Mesodermal cell (in vitro differentiated cells): ENCODE data around the gene CLDN20.
A peak's percentile ranks its signal among the peaks of the same experiment; 100 is the strongest.

Experiments
- H3K27ac ChIP-seq: 2 replicates; pipeline ENCODE4 v1.7.0; 2013; ENCODE audit warnings: mild to moderate bottlenecking, low read depth, low read length, moderate library complexity; ENCODE audit not compliant: severe bottlenecking
- H3K36me3 ChIP-seq: 2 replicates; pipeline ENCODE4 v1.7.1; 2013; ENCODE audit warnings: mild to moderate bottlenecking, low read length, moderate library complexity; ENCODE audit not compliant: control insufficient read depth, insufficient read depth
- H3K4me1 ChIP-seq: one replicate; pipeline ENCODE4 v1.7.1; 2013; ENCODE audit warnings: mild to moderate bottlenecking, low read length; ENCODE audit not compliant: insufficient read depth, control insufficient read depth, poor library complexity, severe bottlenecking
- H3K4me3 ChIP-seq: 2 replicates; pipeline ENCODE4 v1.7.0; 2013; ENCODE audit warnings: low read length, control low read depth, mild to moderate bottlenecking; ENCODE audit not compliant: insufficient read depth, poor library complexity, severe bottlenecking; ENCODE audit errors: extremely low read depth
- H3K9me3 ChIP-seq: 2 replicates; pipeline ENCODE4 v1.7.1; 2013; ENCODE audit warnings: mild to moderate bottlenecking, low read length, moderate library complexity; ENCODE audit not compliant: control insufficient read depth
- WGBS, 2 experiments: methylation state at CpG; one replicate each; pipeline ENCODE4 v1.1.5; 2013; ENCODE audit warnings: missing lambda C conversion rate in 2 of 2; ENCODE audit not compliant: insufficient coverage in 2 of 2; 5-methylcytosine and 5-hydroxymethylcytosine counted together

Gene CLDN20

GRCh38 chr6:155245193-155245592, 18.6 kb upstream of the CLDN20 start:
- peaks cover 50% of the 10 kb centered on the region for H3K36me3 ChIP-seq
- WGBS, 2 experiments = 93 to 96% methylated on average over 7 of the region's 7 CpGs
- H3K4me1 ChIP-seq = peaks cover 6% of the 10 kb centered on the region
- H3K27ac ChIP-seq = no peak overlapping the region
- no peak overlapping the region for H3K4me3 ChIP-seq
- H3K9me3 ChIP-seq = no peaks in the 10 kb centered on the region

- peaks cover 6% of the 10 kb centered on the region for H3K4me1 ChIP-seq
- H3K36me3 ChIP-seq = peaks cover 50% of the 10 kb centered on the region
- H3K4me3 ChIP-seq = no peak overlapping the region
- WGBS, 2 experiments = 96% methylated on average over 3 of the region's 3 CpGs
- no peaks in the 10 kb centered on the region for H3K9me3 ChIP-seq
- H3K27ac ChIP-seq = no peak overlapping the region
Observed at GRCh38 chr6:155245831-155246230, 18.0 kb upstream of the CLDN20 start.

- 80 to 100% methylated on average over 1 to 2 of the region's 2 CpGs for WGBS, 2 experiments
Observed at GRCh38 chr6:155246825-155247224, 17.0 kb upstream of the CLDN20 start.

GRCh38 chr6:155247618-155248007, 16.2 kb upstream of the CLDN20 start:
- peaks cover 63% of the 10 kb centered on the region for H3K36me3 ChIP-seq

More at GRCh38 chr6:155246825-155247224, 17.0 kb upstream of the CLDN20 start:
- Histone ChIP-seq H3K36me3 (peaks cover 55% of the 10 kb centered on the region), H3K27ac (no peak overlapping the region), H3K4me1 (peaks cover 6% of the 10 kb centered on the region), H3K4me3 (no peak overlapping the region), H3K9me3 (no peaks in the 10 kb centered on the region)

GRCh38 chr6:155248008-155249001, 15.5 kb upstream of the CLDN20 start:
- Histone ChIP-seq H3K27ac (peak overlapping the region; percentile 51), H3K9me3 (no peaks in the 10 kb centered on the region), H3K4me3 (no peak overlapping the region), H3K36me3 (peaks cover 65% of the 10 kb centered on the region), H3K4me1 (peaks cover 8% of the 10 kb centered on the region)
- WGBS, 2 experiments = 89 to 93% methylated on average over 20 to 28 of the region's 30 CpGs

More at GRCh38 chr6:155247618-155248007, 16.2 kb upstream of the CLDN20 start:
- WGBS, 2 experiments = 69 to 88% methylated on average over 2 to 5 of the region's 5 CpGs
- Histone ChIP-seq H3K27ac (peak overlapping the region; percentile 51), H3K9me3 (no peaks in the 10 kb centered on the region), H3K4me1 (peaks cover 6% of the 10 kb centered on the region), H3K4me3 (no peak overlapping the region)

- no peak overlapping the region for H3K4me3 ChIP-seq
- no peaks in the 10 kb centered on the region for H3K9me3 ChIP-seq
- WGBS, 2 experiments = 94 to 98% methylated on average over 8 to 9 of the region's 10 CpGs
- H3K36me3 ChIP-seq = peaks cover 78% of the 10 kb centered on the region
- H3K4me1 ChIP-seq = peaks cover 17% of the 10 kb centered on the region
- no peak overlapping the region for H3K27ac ChIP-seq
Observed at GRCh38 chr6:155250701-155251381, 13.0 kb upstream of the CLDN20 start.

- no peak overlapping the region for H3K4me3 ChIP-seq
- WGBS, 2 experiments = 96 to 98% methylated on average over 8 of the region's 8 CpGs
- H3K4me1 ChIP-seq = peaks cover 17% of the 10 kb centered on the region
- H3K36me3 ChIP-seq = peaks cover 77% of the 10 kb centered on the region
- H3K27ac ChIP-seq = no peak overlapping the region
- no peaks in the 10 kb centered on the region for H3K9me3 ChIP-seq
Observed at GRCh38 chr6:155252581-155252980, 11.2 kb upstream of the CLDN20 start.

GRCh38 chr6:155253337-155253736, 10.5 kb upstream of the CLDN20 start:
- 20 to 40% methylated on average over 1 of the region's 1 CpG for WGBS, 2 experiments
- Histone ChIP-seq H3K27ac (peak overlapping the region; percentile 17), H3K4me1 (peaks cover 11% of the 10 kb centered on the region), H3K9me3 (no peaks in the 10 kb centered on the region), H3K4me3 (no peak overlapping the region), H3K36me3 (peaks cover 83% of the 10 kb centered on the region)

- no peak overlapping the region for H3K27ac ChIP-seq
- 96 to 98% methylated on average over 5 to 7 of the region's 10 CpGs for WGBS, 2 experiments
- H3K4me1 ChIP-seq = peaks cover 11% of the 10 kb centered on the region
- peaks cover 89% of the 10 kb centered on the region for H3K36me3 ChIP-seq
- H3K9me3 ChIP-seq = no peaks in the 10 kb centered on the region
- H3K4me3 ChIP-seq = no peak overlapping the region
Observed at GRCh38 chr6:155254139-155254538, 9.7 kb upstream of the CLDN20 start.

- peaks cover 90% of the 10 kb centered on the region for H3K36me3 ChIP-seq
- no peak overlapping the region for H3K4me3 ChIP-seq
- WGBS, 2 experiments = 91 to 94% methylated on average over 11 to 13 of the region's 13 CpGs
- H3K4me1 ChIP-seq = peaks cover 11% of the 10 kb centered on the region
- H3K27ac ChIP-seq = no peak overlapping the region
- H3K9me3 ChIP-seq = no peaks in the 10 kb centered on the region
Observed at GRCh38 chr6:155256122-155256795, 7.6 kb upstream of the CLDN20 start.
